ENCODE data around the gene MYO1H.

MYO1H gene

GRCh38 chr12:109336593-109336992 lies 11.1 kb upstream of the MYO1H start:
- no peak for DNase-seq (ENCODE audit: low read depth in 1 of 2, low spot score in 1 of 2)

GRCh38 chr12:109343677-109344076 lies 4.0 kb upstream of the MYO1H start:
- no peak for DNase-seq (ENCODE audit: low read depth in 1 of 2, low spot score in 1 of 2)

GRCh38 chr12:109345428-109345827 lies 2.3 kb upstream of the MYO1H start:
- DNase-seq (ENCODE audit: low read depth in 1 of 2, low spot score in 1 of 2), result no peak

- no peak for DNase-seq (ENCODE audit: low read depth in 1 of 2, low spot score in 1 of 2)
Measured at GRCh38 chr12:109346920-109347319, 780 bp upstream of the MYO1H start.

- DNase-seq (ENCODE audit: low read depth in 1 of 2, low spot score in 1 of 2), result no peak
Measured at GRCh38 chr12:109352184-109352583, 4.5 kb downstream of the MYO1H start.

GRCh38 chr12:109356577-109356976 lies 8.9 kb downstream of the MYO1H start:
- DNase-seq (ENCODE audit: low read depth in 1 of 2, low spot score in 1 of 2), result no peak

GRCh38 chr12:109357032-109357431 lies 9.3 kb downstream of the MYO1H start:
- no peak for DNase-seq (ENCODE audit: low read depth in 1 of 2, low spot score in 1 of 2)

GRCh38 chr12:109358154-109358869 lies 10.6 kb downstream of the MYO1H start:
- DNase-seq (ENCODE audit: low read depth in 1 of 2, low spot score in 1 of 2), result no peak

GRCh38 chr12:109359131-109359690 lies 11.5 kb downstream of the MYO1H start:
- DNase-seq (ENCODE audit: low read depth in 1 of 2, low spot score in 1 of 2), result no peak

GRCh38 chr12:109369831-109370230 lies 22.1 kb downstream of the MYO1H start:
- DNase-seq (ENCODE audit: low read depth in 1 of 2, low spot score in 1 of 2), result no peak

GRCh38 chr12:109377139-109377685 lies 29.5 kb downstream of the MYO1H start:
- DNase-seq (ENCODE audit: low read depth in 1 of 2, low spot score in 1 of 2), result no peak

- DNase-seq (ENCODE audit: low read depth in 1 of 2, low spot score in 1 of 2), result no peak
Measured at GRCh38 chr12:109378569-109378968, 30.9 kb downstream of the MYO1H start.

GRCh38 chr12:109382031-109382430 lies 34.3 kb downstream of the MYO1H start:
- no peak for DNase-seq (ENCODE audit: low read depth in 1 of 2, low spot score in 1 of 2)

GRCh38 chr12:109383240-109383639 lies 35.5 kb downstream of the MYO1H start:
- DNase-seq (ENCODE audit: low read depth in 1 of 2, low spot score in 1 of 2), result no peak

- no peak for DNase-seq (ENCODE audit: low read depth in 1 of 2, low spot score in 1 of 2)
Measured at GRCh38 chr12:109385339-109386058, 37.8 kb downstream of the MYO1H start.

- no peak for DNase-seq (ENCODE audit: low read depth in 1 of 2, low spot score in 1 of 2)
Measured at GRCh38 chr12:109386059-109386433, 38.3 kb downstream of the MYO1H start.

GRCh38 chr12:109387425-109388166 lies 39.9 kb downstream of the MYO1H start:
- DNase-seq (ENCODE audit: low read depth in 1 of 2, low spot score in 1 of 2), result no peak

GRCh38 chr12:109388167-109388563 lies 40.5 kb downstream of the MYO1H start:
- DNase-seq (ENCODE audit: low read depth in 1 of 2, low spot score in 1 of 2), result no peak

GRCh38 chr12:109389146-109389545 lies 41.4 kb downstream of the MYO1H start:
- no peak for DNase-seq (ENCODE audit: low read depth in 1 of 2, low spot score in 1 of 2)

- peak in 1 of 2 donors; percentile 3 for DNase-seq (ENCODE audit: low read depth in 1 of 2, low spot score in 1 of 2)
Measured at GRCh38 chr12:109393437-109394345, 46.0 kb downstream of the MYO1H start.
